G401.6 (cell line): ENCODE data around the gene ADARB1.

Experiments used
- FAIRE-seq: peaks from 2 replicates; lab custom pipeline; 2012; peaks lifted over from hg19 to GRCh38; lab: Jason Lieb, UNC

ADARB1 gene

DNA sequence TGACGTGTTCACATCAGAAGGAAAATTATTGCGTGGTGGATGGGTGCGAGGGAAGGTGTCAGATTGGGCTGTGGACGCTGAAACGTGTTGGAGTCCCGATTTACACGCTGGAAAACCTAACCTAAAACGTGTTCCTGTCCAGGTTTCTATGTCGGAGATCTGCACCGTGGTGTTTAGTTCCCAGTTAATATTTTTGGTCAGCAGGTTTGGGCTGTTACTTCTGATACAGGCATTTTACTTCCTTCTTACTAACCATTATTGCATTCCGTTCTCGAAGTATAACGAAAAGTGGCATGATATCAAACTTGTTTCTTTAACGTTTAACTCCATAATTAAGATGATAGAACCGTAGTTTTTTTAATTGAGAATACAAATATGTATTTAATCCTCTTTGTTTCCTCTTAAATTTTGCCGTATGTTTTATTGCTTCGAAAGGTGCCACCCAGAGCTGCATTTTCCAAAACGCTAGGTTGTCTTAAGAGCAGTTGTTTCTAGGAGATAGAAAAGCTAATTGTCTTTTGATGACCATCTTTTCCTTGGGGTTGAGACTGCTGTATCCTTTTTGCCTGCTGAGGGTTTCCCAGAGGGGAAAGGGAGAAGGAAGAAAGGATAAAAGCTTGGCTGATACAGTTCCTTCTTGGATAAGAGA is 1.3 kb downstream of the ADARB1 start:
- FAIRE-seq, result peak; percentile 83

GRCh38 chr21:45076245-45076711 is 1.9 kb downstream of the ADARB1 start:
- FAIRE-seq, result no peak

- no peak for FAIRE-seq
These were observed 4.0 kb downstream of the ADARB1 start for GRCh38 chr21:45078371-45078770.

GRCh38 chr21:45078877-45079281 is 4.5 kb downstream of the ADARB1 start:
- FAIRE-seq, result no peak

- no peak for FAIRE-seq
These were observed 5.0 kb downstream of the ADARB1 start for GRCh38 chr21:45079351-45079750.

- no peak for FAIRE-seq
These were observed 5.9 kb downstream of the ADARB1 start for GRCh38 chr21:45080232-45080631.

- no peak for FAIRE-seq
These were observed 6.4 kb downstream of the ADARB1 start for GRCh38 chr21:45080639-45081414.

DNA sequence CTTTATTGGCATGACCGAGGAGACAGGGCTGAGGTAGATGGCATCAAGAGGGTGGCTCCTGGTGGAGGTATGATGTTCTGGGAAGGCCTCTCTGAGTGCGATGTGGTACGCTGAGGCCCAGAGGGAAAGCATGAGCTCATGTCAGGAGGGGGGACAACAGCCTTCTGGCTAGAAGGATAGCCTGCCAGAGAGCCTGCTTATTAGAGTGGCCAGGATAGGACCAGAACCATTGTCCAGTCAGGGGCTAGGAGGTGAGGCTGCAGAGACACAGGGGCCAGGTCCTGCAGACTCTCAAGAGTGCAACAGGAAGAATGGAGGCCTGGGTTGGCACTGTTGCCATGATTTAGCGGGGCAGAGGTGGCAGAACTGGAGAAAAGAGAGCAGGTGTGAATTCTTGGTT is 7.3 kb downstream of the ADARB1 start:
- no peak for FAIRE-seq

GRCh38 chr21:45082736-45083135 is 8.4 kb downstream of the ADARB1 start:
- no peak for FAIRE-seq

DNA sequence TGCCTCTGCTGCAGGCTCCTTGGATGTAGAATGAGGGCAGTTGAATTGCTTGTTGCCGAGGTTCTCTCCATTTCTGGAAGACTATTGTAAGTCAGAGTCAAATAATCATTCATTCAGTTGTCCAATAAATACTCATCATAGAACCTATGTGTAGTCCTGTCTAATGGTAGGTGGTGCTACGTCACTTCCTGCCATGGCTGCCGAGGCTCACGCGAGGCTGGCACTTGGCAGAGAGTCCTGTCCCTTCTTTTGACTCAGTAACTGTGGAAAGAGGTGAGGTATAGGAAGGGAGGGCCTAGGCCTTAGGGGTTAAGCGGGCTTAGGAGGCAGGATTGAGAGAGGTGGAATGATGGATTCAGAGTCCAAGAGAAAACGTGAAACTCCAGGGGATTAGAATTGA is 9.7 kb downstream of the ADARB1 start:
- FAIRE-seq, result no peak

GRCh38 chr21:45084881-45085536 is 10.6 kb downstream of the ADARB1 start:
- no peak for FAIRE-seq

DNA sequence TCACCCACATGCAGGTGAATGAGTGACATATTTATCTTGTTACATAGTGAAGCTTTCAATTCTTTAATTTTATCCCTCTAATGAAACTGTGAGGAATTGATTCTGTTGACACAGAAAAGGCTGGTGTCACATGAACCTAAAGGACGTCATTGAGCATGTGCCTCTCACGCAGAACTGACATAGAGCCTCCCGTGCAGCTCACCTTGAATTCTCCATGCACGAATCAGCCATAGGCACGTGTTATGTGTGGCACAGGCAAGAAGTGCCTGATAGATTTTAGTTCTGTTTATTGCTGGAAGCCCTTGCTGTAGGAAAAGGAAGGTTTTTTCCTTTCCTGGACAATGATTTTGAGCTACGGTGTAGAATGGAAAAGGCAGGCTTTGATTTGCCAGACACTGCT is 11.3 kb downstream of the ADARB1 start:
- no peak for FAIRE-seq

GRCh38 chr21:45086337-45086958 is 12.1 kb downstream of the ADARB1 start:
- FAIRE-seq, result no peak

DNA sequence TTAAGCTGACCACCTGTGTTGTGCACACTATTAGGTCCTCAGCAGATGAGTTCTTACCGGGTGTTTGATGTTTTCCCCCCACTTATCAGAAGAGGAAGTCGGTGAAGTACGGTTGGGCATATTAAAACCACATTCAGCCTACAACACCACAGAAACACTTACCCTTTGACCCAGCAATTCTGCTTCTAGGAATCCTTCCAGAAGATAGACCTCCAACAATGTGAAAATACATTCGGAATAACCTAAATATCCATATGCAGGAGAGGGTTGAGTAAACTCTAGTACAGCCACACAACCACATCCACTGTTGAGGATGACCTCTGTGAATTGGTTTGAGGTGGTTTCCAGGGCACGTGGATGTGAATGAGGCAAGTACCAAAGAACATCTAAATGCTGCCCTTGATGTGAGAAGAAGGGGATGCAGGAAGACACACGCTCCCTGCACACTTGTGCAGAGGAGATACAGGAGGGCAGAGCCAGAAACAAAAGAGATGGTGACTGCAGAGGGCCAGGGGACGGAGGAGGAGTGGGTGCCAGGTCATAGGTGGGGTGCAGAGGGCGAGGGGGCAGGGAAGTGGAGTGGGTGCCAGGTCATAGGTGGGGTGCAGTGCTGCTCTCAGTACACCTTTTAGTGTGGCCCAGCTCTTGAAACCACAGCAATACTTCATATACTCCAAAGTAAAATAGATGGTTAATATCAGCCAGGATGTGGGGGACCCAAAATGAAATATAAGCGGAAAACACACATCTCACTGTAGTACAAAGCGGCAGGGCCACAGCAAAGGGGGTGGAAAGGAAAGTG is 12.8 kb downstream of the ADARB1 start:
- FAIRE-seq, result no peak

DNA sequence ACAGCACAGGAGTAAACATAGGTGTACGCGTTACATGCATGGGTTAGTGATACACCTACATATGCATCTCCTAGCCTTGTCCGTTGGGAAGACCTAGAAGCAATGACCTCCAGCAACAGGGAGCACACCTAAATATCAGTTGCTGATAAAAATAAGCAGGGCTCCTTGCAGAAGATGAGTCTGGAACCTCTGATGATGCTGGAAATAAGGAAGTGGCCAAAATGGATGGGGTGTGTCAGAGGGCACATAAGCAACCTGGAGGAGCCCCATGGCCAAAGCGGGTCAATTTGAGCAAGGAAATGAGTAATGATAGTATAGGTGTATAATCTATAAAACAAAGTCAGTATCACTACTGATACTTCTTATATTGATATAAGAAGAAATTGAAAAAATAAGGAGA is 13.7 kb downstream of the ADARB1 start:
- no peak for FAIRE-seq

DNA sequence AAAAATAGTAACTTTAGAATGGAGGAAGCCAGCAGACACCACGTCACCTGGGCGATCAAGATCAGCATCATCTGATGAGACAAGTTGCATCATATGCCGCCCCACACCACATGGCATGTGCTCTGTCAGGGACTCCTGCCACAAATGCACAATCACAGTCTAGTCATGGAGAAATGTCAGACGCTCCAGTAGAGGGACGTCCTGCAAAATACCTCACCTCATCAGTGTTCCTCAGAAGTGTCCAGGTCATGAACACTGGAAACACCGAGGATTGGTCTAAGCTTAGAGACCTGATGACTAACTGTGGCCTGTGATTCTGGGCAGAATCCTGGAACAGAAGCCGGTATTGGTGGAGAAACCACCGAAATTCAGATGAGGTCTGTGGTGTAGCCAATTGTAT is 14.3 kb downstream of the ADARB1 start:
- FAIRE-seq, result no peak

GRCh38 chr21:45089964-45090363 is 15.6 kb downstream of the ADARB1 start:
- no peak for FAIRE-seq

DNA sequence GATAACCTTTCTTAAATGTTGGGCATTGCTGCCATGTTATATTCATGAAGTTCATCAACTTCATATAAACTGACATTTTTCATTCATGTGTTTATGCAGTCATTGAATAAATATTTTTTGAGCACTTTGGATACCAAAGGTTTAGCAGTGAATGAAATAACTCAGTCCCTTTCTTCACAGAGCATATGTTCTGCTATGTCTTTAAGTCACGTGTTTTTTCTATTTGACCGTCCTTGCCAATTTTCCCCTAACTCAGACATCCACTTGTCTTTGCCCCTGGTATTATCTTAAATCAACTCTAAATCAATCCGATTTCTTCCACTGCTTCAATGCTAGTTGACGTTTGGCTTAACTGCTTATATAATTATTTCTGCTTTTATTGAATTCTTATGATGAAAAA is 16.6 kb downstream of the ADARB1 start:
- FAIRE-seq, result no peak

- no peak for FAIRE-seq
These were observed 17.4 kb downstream of the ADARB1 start for GRCh38 chr21:45091550-45092322.

DNA sequence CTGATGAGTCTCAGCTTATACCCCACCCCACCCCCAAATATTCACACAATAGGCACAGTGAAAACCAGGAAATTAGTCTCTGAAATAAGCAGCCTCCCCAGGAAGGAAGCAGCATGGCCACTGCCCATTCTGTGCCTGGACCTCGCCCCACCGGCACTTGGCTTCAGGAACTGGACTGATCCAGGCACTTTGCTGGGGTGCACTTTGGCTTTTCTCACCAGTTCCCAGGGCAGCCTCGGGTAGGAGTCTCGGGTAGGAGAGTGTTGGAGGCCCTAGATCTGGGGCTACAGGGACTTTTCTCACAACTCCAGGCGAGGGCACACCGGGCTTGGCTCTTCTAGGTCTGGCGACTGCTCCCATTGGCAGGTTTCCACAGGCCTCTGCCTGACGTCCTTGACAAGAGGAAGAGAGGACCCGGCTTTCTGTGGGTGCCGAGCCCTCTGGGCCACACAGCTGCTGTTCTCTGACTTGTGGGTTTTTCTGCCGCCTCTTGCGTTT is 18.7 kb downstream of the ADARB1 start:
- FAIRE-seq, result no peak

DNA sequence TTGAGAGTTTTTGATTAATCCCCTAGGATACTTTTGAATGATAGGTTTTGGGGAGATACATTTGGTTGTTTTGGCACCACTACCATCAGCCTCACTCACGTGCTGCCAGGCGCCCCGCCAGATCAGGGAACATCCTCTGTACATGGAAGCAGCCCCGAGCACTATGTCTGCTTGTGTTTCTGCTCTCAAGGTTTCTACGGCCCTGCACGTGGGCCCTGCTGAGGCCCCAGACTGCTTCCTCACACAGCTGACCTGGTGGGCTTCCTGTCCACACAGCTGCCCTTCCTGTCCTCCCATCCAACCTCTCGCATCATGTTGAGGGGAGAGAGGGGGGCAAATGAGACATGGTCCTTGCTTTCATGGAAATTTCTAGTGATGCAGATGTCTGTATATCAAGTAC is 20.0 kb downstream of the ADARB1 start:
- no peak for FAIRE-seq
